Adrenal gland (tissue), 5 donors: ENCODE measurements around the gene ZNF41.

Experiments
- CTCF ChIP-seq, 6 experiments: fragments of 450-650 bp in 4 of 6; fragments of 200-600 bp in 2 of 6; sonication (generic) in 1 of 6; IDR thresholded peaks; 1 replicate in 5 of 6; 2 replicates in 1 of 6; pipeline versions ENCODE4 v1.5.1 to v1.8.0; 2016 to 2021; ENCODE audit warnings: antibody characterized with exemption in 6 of 6, mild to moderate bottlenecking in 2 of 6, moderate library complexity in 1 of 6
- POLR2A ChIP-seq, 2 donors: fragments of 450-650 bp; IDR thresholded peaks; one replicate each; pipeline ENCODE4 v1.6.1; 2017; ENCODE audit warnings: antibody characterized with exemption in 2 of 2, mild to moderate bottlenecking in 2 of 2, moderate library complexity in 1 of 2
- donor health status: DM: no; HTN: no; CAD: no.

- no peak for TF ChIP-seq CTCF (IDR thresholded peaks at IDR 0.05)
- no peak for TF ChIP-seq POLR2A (IDR thresholded peaks at IDR 0.05)
Measured at GRCh38 chrX:47456080-47456479, 26.9 kb downstream of the ZNF41 start.
